Endothelial cell of umbilical vein (primary cell): ENCODE results near the gene TNRC6C.

Experiments used
- CTCF ChIP-seq, 2 donors: IDR thresholded peaks; 1 replicate in 1 of 2; 2 replicates in 1 of 2; pipeline ENCODE4 v1.5.1; 2011; ENCODE audit warnings: low read length in 2 of 2, mild to moderate bottlenecking in 2 of 2, moderate library complexity in 2 of 2, control low read depth in 1 of 2, inconsistent platforms in 1 of 2, low read depth in 1 of 2; ENCODE audit not compliant: insufficient read depth in 1 of 2; ENCODE audit errors: extremely low read depth in 1 of 2
- POLR2A ChIP-seq: IDR thresholded peaks from 2 replicates; pipeline ENCODE4 v1.6.1; 2012; ENCODE audit warnings: low read depth, mild to moderate bottlenecking, control low read depth, low read length

GRCh38 chr17:78142119-78142861 is 183.8 kb downstream of the TNRC6C start:
- TF ChIP-seq POLR2A (no peak), CTCF (IDR thresholded peaks at IDR 0.05; ENCODE audit: extremely low read depth in 1 of 2, insufficient read depth in 1 of 2, low read depth in 1 of 2, low read length in 2 of 2) (no peak)
